Jurkat, Clone E6-1 (cell line): ENCODE results near the gene APLN.

Source experiments
- DNase-seq: peaks from one replicate; pipeline ENCODE4 v3.0.0-alpha.2; 2011; ENCODE audit warnings: low read depth, low spot score
- H3K4me3 ChIP-seq: 2 replicates; pipeline ENCODE4 v1.5.1; 2011; ENCODE audit warnings: mild to moderate bottlenecking, low read length, control low read depth, moderate library complexity

The APLN gene

DNA sequence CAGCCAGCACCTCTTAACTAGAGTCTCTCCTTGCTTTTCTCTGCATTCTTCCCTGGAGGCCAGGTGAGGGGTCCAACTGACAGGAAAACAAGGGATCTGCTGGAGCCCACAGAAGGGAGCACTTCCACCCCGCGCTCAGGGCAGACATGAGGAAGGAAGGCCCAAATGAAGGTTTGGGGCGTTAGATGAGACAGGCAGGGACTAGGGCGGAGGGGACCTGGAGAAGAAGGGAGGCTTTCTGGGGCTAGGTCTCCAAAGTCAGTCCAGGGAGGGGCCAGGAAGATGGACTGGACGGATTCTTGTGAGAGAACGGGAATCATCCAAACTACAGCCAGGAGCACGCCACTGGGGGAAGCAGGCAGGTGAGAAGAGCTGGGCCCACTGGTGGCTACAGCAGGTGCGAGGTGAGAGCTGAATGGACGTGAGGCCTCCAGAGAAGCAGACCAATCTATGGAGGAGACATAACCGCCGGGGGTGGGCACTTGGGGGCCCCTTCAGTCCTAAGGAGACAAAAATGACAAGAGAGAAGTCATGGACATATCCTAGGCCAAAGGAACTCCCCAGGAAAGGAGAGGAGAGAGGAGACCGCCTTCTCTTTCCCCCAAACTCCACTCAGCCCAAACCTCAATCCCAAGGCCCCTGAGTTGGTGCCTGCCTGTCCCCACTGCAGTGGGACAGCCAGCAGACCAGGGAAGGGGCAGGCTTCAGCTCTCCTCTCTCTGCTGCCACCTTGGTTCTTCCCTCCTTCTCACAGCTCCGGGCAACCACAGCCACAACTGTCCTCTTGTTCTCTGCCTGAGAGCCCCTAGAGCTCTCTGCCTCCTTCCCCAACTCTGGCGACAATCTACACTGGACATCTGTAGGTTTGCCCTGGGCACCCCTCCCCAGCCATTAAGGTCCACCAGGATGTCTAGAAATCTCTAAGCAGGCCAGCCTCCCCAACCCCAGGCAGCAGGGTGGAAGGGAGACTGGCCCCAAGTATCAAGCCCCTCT is 7.0 kb downstream of the APLN start:
- no peak overlapping the region for H3K4me3 ChIP-seq
- DNase-seq, result no peak

DNA sequence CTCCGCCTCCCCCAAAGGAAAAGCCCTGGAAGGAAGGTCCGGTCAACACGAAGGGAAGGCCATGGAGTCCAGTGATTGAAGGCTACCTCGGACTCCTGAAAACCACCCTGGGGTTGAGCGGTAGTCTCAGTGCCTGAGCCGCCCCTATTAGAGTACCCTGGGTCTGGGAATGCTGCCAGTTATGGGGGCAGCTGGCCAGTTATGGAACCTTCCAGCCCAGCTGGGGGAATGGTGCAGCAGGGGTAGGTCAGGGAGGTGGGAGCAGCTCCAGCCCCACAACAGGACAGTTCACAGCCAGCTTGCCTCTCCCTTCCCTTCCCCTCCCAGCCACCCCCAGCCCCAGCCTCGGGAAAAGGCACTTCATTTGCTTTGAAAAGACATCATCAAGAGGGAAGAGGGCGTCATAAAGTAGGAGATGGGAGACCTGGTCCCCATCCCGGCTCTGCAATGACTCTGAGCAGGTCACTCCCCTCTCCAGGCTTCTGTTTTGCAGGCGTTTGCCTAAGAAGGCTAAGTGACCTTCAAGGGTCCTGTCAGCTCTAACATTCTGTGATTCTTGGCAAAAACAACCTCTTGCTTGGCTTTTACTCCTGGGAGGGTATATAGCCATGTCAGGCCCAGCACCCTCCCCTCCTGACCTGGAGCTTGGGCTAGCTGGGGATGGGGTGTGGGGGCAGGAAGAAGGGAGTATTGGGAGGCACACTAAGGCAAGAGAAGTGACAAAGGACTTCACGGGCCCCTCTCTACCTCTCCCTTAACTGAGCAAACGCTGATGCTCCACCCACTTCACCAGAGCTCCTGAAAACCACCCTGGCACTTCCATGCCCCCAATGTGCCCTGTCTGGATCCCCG is 8.0 kb downstream of the APLN start:
- H3K4me3 ChIP-seq, result no peak overlapping the region
- DNase-seq, result no peak

DNA sequence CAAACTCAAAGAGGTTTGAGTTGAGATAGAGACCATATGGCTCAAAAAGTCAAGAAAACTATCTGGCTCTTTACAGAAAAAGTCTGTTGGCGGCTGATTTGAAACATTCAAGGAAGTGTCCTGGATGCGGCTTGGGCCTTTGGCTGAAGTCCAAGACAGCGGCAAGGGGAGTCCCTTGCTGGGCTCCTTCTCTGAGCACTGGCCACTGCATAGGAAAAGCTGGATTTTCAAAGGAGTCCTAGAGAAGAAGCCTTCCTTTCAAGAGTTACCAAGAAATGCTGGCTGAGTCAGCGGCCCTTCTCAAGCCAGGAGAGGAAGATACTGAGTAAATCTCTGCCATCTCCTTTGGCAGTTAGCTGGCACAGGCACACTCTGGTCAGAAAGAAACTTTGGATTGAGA is 12.1 kb downstream of the APLN start:
- no peak for DNase-seq
- H3K4me3 ChIP-seq, result no peak overlapping the region

DNA sequence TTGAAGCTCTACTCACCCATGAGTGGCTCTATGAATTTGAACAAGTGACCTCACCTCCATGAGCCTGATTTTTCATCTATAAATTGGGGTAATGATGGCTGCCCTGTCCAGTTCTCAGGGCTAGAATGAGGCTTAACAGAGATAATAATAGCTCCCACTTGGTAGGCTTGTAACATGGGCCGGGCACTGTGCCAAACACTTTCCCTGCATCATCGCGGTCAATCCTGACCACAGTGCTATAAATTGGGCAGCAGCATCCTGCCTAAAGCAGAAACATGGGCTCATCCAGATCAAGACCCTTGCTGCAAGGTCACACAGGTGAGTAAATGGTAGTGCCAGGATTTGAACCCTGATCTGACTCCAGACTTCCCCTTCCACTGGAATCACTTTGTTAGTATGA is 12.8 kb downstream of the APLN start:
- H3K4me3 ChIP-seq, result no peak overlapping the region
- DNase-seq, result no peak

DNA sequence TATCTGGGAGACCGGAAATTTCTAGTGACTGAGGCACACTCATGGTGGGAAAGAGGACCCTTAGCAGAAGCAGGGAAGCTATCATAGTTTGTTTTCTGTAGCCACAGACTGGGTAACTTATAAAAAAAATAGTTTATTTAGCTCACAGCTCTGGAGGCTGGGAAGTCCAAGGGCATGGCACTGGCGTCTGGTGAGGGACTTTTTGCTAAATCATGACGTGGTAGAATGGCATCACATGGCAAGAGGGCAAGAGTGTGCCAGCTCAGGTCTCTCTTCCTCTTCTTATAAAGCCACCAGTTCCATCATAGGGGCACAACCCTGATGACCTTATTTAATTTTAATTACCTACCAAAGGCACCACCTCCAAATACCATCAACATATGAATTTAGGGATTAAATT is 13.3 kb downstream of the APLN start:
- no peak overlapping the region for H3K4me3 ChIP-seq
- DNase-seq, result no peak

DNA sequence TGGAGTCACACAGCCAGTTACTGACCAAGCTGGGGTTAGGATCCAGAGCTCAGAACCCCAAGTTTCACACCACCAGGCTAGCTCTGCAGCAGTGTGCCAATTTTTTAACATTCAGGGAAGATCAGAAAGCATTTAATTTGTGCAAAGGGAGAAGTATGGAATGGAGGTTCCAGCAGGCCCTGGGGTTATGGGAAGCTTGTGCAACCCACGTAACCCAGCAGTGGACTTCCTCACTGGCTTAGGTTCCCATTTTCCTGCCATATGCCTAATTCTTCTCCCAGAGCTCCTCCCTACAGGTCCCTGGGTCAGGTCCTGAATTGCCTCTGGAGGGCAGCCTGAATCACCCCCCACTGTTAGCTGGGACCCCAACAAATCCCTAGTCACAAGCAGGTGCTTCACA is 14.0 kb downstream of the APLN start:
- no peak overlapping the region for H3K4me3 ChIP-seq
- DNase-seq, result no peak

DNA sequence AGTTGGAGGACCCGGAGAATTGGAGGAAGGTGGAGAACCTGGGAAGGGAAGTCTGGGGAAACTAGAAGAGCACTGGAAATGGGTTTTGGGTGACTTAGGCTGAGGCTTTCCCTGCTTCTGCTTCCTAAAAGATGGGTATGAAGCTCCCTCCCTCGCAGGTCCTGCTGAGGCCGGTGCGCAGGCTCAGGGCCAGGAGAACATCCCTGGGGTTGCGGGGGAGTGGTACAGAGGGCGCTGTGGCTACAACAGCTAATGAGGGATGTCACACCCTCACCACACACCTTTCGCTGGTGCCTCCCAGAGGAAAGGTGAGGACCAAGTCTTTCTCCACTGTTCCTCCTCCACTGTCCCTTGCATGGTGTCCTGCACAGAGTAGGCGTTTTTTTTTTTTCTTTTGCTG is 15.8 kb downstream of the APLN start:
- no peak overlapping the region for H3K4me3 ChIP-seq
- no peak for DNase-seq

DNA sequence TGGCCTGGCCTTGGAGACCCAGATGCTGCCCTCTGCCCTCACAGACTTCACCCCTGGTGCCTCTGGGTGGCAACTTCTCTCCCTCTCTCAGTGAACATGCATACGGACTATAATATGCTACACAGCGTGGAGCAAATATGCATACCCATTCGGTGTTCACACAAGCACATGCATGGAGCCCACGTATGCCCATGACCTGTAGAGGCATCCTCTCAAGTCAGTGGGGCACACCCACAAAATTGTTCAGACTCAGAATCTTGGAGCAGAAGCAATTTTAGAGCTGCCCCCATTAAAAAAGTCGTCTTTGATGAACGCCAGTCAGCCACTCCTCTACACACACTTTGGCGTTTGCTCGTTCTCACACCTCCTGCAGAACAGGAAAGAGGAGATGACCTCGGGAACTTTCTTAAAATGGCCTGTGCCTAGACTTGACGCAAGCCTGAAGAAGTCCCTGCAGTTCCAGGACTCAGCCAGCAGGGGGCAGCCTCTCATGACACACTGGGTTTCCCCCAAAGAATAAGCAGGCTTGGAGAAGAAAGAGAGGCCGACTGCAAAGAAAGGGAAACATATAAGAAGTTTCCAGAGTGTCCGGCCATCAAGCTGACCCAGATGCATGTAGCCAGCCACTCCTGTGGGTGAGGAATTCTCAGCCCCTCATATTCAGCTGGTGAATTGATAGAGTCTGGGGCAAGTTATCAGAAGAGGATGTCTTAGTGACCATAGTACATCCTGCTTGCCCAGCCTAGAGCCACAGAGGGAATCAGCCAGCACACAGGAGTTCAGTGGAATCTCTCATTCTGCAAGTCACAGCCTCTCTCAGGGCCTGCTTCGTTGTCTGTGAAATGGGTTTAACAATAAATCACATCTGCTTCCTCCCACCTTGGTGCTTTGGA is 17.3 kb downstream of the APLN start:
- H3K4me3 ChIP-seq, result no peak overlapping the region
- DNase-seq, result peak; percentile 72

DNA sequence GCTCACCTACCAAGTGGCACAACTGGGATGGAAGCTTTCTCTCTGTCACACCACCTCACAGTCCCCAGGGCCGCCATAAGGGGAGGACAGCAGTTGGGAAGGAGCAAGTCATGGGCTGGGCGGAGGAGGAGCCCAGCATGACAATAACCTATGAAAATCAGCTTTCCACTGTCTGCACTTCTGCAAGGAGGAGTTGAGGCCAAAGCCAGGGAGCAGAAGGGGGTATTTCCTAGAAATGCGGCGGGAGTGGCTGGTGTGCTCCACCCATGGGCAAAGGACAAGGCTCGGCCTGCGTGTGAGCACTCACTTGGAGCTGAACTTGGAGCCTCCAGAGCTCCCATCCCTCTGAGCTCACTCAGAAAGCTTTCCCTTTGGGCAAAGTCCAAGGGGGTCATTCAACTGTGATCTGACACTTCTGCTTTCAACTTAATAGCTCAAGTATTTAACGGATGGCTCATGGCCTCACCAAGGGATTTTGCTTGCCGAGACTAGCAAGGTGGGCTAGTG is 18.5 kb downstream of the APLN start:
- no peak overlapping the region for H3K4me3 ChIP-seq
- DNase-seq, result no peak

DNA sequence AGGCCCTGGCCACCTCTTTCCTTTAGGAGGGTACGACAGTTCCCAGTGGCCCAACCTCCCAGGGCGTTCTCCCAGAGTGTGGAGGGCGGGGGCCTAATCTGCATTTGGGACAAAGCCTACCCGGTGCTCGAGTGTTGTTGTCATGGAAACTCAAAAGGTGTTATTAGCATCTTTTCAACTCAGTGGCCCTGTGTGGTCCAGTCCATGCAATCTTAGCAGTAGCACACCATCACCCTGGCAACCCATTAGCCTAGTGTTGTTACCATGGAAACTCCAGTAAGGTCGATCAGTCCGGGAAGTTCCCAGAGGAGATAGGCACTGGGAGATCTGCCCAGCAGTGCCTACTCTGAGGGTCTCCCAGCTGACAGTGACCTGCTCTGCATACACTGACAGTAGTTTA is 20.2 kb downstream of the APLN start:
- no peak for DNase-seq
- no peak overlapping the region for H3K4me3 ChIP-seq

DNA sequence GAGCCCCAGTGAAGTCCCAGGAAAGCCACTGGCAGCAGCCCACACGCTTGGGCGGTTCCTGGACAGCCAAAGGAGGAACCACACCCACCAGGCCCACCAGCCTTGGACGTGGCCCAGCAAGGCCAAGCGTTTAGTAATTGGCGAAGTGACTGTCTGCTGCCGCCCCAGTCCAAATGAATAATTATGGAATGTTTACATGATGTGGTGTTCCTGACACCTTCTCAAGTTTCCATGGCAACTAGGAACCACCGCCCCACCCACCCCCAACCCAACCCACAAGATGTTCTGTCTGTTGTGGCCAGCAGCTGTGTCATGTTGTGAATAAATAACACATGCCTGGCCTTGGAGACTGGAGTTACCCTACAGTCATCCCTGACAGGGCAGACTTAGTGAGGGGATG is 22.3 kb downstream of the APLN start:
- DNase-seq, result no peak

DNA sequence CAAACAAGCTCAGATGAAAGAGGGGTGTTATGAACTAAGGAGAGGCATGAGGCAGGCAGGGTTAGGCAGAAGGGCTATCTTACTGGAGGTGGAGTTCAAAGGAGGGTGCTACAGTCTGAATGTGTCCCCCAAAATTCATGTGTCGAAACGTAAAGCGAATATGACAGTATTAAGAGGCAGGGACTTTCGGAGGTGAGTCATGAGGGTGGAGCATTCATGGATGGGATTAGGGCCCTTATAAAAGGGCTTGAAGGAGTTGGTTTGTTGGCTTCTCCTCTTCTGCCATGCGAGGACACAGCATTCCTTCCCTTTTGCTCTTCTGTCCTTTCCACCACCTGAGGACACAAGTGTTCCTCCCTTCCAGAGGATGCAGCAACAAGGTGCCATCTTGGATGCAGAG is 22.9 kb downstream of the APLN start:
- no peak for DNase-seq
- no peak overlapping the region for H3K4me3 ChIP-seq

More for the DNA sequence above, 22.3 kb downstream of the APLN start:
- H3K4me3 ChIP-seq, result no peak overlapping the region

DNA sequence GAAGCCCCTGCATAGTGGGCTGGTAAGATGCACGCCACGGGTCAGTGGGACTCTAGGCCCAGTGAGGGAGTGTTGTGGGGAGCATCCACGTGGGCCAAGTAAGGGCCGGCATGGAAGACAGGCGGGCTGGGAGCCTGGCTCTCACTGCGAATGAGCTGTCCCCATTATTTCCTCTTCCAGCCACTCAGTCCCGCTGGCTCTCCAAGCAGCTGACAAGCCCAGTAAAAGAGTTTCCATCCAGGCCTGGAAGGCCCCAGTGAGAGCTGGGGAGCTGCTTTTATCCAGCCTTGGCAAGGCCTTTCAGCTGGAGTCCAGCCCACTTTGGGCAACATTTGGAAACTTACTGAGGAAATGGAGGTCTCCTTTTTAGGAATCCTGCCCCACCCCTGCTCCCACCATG is 24.9 kb downstream of the APLN start:
- no peak overlapping the region for H3K4me3 ChIP-seq
- DNase-seq, result no peak

DNA sequence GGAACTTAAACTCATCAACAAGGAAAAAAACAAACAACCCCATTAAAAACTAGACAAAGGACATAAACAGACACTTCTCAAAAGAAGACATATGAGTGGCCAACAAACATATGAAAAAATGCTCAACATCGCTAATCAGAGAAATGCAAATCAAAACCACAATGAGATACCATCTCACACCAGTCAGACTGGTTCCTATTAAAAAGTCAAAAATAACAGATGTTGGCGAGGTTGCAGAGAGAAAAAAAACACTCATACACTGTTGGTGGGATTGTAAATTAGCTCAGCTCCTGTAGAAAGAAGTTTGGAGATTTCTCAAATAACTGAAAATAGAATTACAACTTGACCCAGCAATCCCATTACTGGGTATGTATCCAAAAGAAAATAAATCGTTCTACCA is 28.7 kb downstream of the APLN start:
- H3K4me3 ChIP-seq, result no peak overlapping the region
- no peak for DNase-seq

DNA sequence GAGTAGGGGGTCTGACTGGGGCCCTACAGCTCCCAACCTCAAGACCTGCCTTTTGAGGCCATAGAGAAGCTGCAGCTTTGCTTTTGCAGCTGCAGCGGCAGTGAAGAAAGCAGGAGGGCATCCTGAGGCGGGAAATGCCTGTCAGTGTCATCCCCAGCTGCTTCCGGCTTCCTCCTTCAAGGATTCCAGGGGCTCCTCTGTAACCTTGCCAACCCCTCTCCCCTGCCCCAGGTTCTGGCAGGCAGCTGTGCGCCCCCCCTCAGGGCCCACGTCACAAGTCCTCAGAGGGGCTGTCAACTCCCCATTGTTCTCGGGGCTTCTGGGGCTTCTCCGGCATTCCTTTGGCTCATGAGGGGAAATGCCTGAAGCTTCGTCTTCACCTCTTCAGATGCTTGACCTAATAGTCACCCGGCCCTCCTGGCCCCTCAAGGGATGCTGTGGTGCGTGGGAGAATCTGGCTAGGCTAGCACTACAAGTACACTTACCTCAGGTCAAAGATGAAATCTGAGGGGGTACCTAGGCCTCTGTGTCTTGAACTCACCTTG is 31.9 kb downstream of the APLN start:
- no peak for DNase-seq
- H3K4me3 ChIP-seq, result no peak overlapping the region

DNA sequence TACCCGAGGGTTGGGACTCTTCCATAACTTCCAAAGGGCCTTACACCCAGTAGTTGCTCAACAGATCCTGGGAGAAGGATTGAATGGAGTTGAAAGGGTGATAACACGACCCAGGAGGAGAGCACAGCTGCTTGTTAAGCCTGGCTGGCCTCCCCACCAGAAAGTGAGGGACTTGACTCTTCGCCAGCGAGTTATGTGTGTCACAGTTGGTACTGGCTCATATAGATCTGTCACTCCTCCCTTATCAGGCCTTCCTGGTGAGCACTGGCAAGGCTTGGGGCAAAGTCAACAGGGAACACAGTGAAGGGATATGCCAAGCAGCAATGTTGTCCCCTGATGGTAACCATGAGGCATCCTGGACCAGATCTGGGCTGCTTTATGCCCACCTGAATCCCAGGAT is 35.8 kb downstream of the APLN start:
- DNase-seq, result no peak
- H3K4me3 ChIP-seq, result no peak overlapping the region

DNA sequence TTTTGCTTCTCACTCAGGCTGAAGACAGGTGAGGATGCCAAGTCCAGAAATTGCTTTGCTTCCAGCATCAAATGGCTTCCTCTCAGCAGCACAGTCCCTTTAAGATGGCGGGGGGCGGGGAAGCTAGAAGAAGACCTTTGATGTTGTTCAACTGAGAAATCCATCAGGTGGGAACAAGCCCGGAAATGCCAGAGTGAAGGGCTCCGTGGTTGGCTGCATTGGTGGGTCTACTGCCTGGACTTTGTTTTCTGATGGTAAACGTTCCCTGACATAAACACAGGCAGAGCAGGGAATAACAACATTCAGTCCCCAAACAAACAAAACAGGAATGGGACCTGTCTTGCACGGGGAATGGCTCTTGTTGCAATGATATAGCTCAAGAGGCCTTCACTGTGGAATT is 37.3 kb downstream of the APLN start:
- no peak overlapping the region for H3K4me3 ChIP-seq
- DNase-seq, result no peak

DNA sequence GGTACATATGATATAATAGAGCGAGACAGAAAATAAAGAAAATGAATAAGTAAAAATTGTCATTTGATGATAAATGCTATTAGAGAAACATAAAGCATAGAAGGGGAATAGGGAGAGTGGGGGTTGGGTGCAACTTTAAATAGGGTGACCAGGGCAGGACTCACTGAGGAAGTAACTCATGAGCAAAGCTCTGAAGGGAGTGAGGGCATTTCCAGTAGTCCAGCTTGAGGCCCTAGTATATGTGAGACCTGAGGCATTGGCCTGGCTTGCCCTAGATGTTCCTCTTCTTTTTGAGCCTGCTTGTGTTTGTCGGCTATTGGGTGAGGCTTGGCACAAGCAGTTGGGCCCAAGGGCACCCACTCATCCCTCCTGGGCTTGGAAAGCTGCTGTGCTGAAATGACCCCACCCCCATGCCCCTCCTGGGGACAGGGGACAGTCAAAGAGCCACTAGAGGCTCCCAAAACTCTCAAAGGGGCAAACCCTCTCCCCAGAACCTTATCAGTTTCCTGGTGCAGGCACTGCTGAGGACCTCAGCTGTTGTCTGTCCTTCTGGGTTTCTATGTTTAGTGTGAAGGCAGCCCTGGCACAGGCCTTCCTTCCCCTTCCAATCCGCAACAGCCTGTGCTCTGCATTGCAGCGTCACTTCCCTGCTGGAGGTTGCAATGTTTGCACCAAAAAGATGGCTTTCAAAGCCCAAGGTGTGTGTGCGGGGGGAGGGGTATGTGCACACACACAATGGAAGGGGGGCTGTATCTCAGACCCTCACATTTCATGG is 40.1 kb downstream of the APLN start:
- no peak overlapping the region for H3K4me3 ChIP-seq
- no peak for DNase-seq
